GM04503 (cell line): ENCODE results near the gene MTIF3.
A peak's percentile ranks its signal among the peaks of the same experiment; 100 is the strongest.
"Not testable (repeated sequence)": the region's sequence is repeated elsewhere in the genome, so short reads cannot be mapped to it uniquely, and the experiment has no call there.

Source experiments
- DNase-seq: peaks from one replicate; pipeline ENCODE4 v3.0.0-alpha.2; 2012; ENCODE audit warnings: low read depth

Gene MTIF3

GRCh38 chr13:27411341-27411740 lies 39.0 kb downstream of the MTIF3 start:
- no peak for DNase-seq

- DNase-seq: no peak
Measured at GRCh38 chr13:27409013-27409412, 41.4 kb downstream of the MTIF3 start.

GRCh38 chr13:27408074-27408473 lies 42.3 kb downstream of the MTIF3 start:
- DNase-seq: no peak

GRCh38 chr13:27406178-27406939 lies 44.0 kb downstream of the MTIF3 start:
- no peak for DNase-seq

- no peak for DNase-seq
Measured at GRCh38 chr13:27405546-27406134, 44.7 kb downstream of the MTIF3 start.

GRCh38 chr13:27404680-27405079 lies 45.7 kb downstream of the MTIF3 start:
- DNase-seq: no peak

GRCh38 chr13:27403727-27404385 lies 46.5 kb downstream of the MTIF3 start:
- DNase-seq: no peak

- DNase-seq: peak; percentile 88
Measured at GRCh38 chr13:27403203-27403678, 47.1 kb downstream of the MTIF3 start.

GRCh38 chr13:27401210-27401609 lies 49.2 kb downstream of the MTIF3 start:
- DNase-seq: no peak

- DNase-seq: not testable (repeated sequence)
Measured at GRCh38 chr13:27400405-27400804, 50.0 kb downstream of the MTIF3 start.

GRCh38 chr13:27398360-27398759 lies 52.0 kb downstream of the MTIF3 start:
- no peak for DNase-seq

GRCh38 chr13:27396252-27396846 lies 54.0 kb downstream of the MTIF3 start:
- no peak for DNase-seq

GRCh38 chr13:27395007-27395510 lies 55.3 kb downstream of the MTIF3 start:
- DNase-seq: no peak

GRCh38 chr13:27393101-27393500 lies 57.3 kb downstream of the MTIF3 start:
- DNase-seq: no peak

- DNase-seq: no peak
Measured at GRCh38 chr13:27391471-27391870, 58.9 kb downstream of the MTIF3 start.

GRCh38 chr13:27389891-27390290 lies 60.5 kb downstream of the MTIF3 start:
- DNase-seq: no peak

GRCh38 chr13:27388241-27388640 lies 62.1 kb downstream of the MTIF3 start:
- DNase-seq: no peak
